NT2/D1 (cell line): Measurements from ENCODE around the gene DAPK2.

Experiments
- DNase-seq: peaks from one replicate; pipeline ENCODE4 v3.0.0-alpha.2; 2011; ENCODE audit warnings: low read depth, low spot score
- H3K27me3 ChIP-seq: 2 replicates; pipeline ENCODE4 v1.6.0; 2011; ENCODE audit warnings: mild to moderate bottlenecking; ENCODE audit not compliant: insufficient read length, insufficient read depth
- H3K36me3 ChIP-seq: 2 replicates; pipeline ENCODE4 v1.6.1; 2011; ENCODE audit warnings: mild to moderate bottlenecking, low read length, mixed read lengths; ENCODE audit not compliant: insufficient read depth, insufficient read length
- H3K4me1 ChIP-seq: 2 replicates; pipeline ENCODE4 v1.5.1; 2011; ENCODE audit not compliant: insufficient read depth, insufficient read length
- H3K4me3 ChIP-seq: 2 replicates; pipeline ENCODE4 v1.5.1; 2011; ENCODE audit warnings: low read depth; ENCODE audit not compliant: insufficient read length
- H3K9ac ChIP-seq: 2 replicates; pipeline ENCODE4 v1.6.0; 2011; ENCODE audit warnings: low read depth; ENCODE audit not compliant: insufficient read length
- H3K9me3 ChIP-seq: 2 replicates; pipeline ENCODE4 v1.5.1; 2011; ENCODE audit warnings: mild to moderate bottlenecking, low read length; ENCODE audit not compliant: insufficient read depth
- SUZ12 ChIP-seq: IDR thresholded peaks from 2 replicates; pipeline ENCODE4 v1.6.1; 2011; ENCODE audit not compliant: insufficient read length, insufficient read depth; ENCODE audit errors: extremely low read depth
- YY1 ChIP-seq: IDR thresholded peaks from 2 replicates; pipeline ENCODE4 v1.6.1; 2011; ENCODE audit not compliant: insufficient read length, insufficient read depth
- ZNF274 ChIP-seq: IDR thresholded peaks from 2 replicates; pipeline ENCODE4 v1.6.1; 2011; ENCODE audit warnings: mild to moderate bottlenecking, low read depth, low read length

The DAPK2 gene

GRCh38 chr15:64046421-64047153 is at the start of gene DAPK2:
Gene DAPK2 (minus strand): TSS chr15:64046485. CDS start chr15:64040261, 6,224 bp downstream.
- H3K9ac ChIP-seq: peak within 1 kb of the TSS; percentile 77
- H3K36me3 ChIP-seq: no peaks in the 10 kb centered on the region
- H3K27me3 ChIP-seq: peaks cover 37% of the 10 kb centered on the region
- DNase-seq: peak; percentile 36
- peaks cover 8% of the 10 kb centered on the region for H3K4me1 ChIP-seq
- H3K4me3 ChIP-seq: peak within 1 kb of the TSS; percentile 55
- TF ChIP-seq ZNF274 (no peak), SUZ12 (no peak), YY1 (no peak)
- no peaks in the 10 kb centered on the region for H3K9me3 ChIP-seq

GRCh38 chr15:64095431-64095794 is 49.1 kb upstream of the DAPK2 start:
- no peaks in the 10 kb centered on the region for H3K9me3 ChIP-seq
- H3K27me3 ChIP-seq: no peaks in the 10 kb centered on the region
- H3K4me1 ChIP-seq: no peaks in the 10 kb centered on the region
- H3K4me3 ChIP-seq: peak overlapping the region; percentile 95
- peaks cover 10% of the 10 kb centered on the region for H3K36me3 ChIP-seq
- no peak for DNase-seq
- peak overlapping the region; percentile 45 for H3K9ac ChIP-seq
- TF ChIP-seq YY1: no peak
- TF ChIP-seq SUZ12: no peak
- no peak for TF ChIP-seq ZNF274

- H3K27me3 ChIP-seq: no peaks in the 10 kb centered on the region
- no peaks in the 10 kb centered on the region for H3K9me3 ChIP-seq
- no peaks in the 10 kb centered on the region for H3K4me1 ChIP-seq
- peaks cover 16% of the 10 kb centered on the region for H3K36me3 ChIP-seq
- peak within 1 kb of the TSS; percentile 64 for H3K4me3 ChIP-seq
- peak; percentile 99 for DNase-seq
- peak within 1 kb of the TSS; percentile 88 for H3K9ac ChIP-seq
- peak; percentile 13 for TF ChIP-seq YY1
- TF ChIP-seq ZNF274: no peak
These were observed 47.5 kb upstream of the DAPK2 start, which contains the start of gene CIAO2A for GRCh38 chr15:64093627-64094417. Gene CIAO2A (minus strand): TSS chr15:64093838. CDS start chr15:64093768, 70 bp downstream.

GRCh38 chr15:64092864-64093626 is 46.8 kb upstream of the DAPK2 start:
- Histone ChIP-seq H3K9me3 (peaks cover 3% of the 10 kb centered on the region), H3K9ac (peak overlapping the region; percentile 88), H3K27me3 (no peaks in the 10 kb centered on the region), H3K36me3 (peaks cover 24% of the 10 kb centered on the region), H3K4me3 (peak overlapping the region; percentile 64), H3K4me1 (no peaks in the 10 kb centered on the region)
- DNase-seq: peak; percentile 38
- TF ChIP-seq SUZ12: no peak

- TF ChIP-seq YY1: no peak
- TF ChIP-seq ZNF274: no peak
- TF ChIP-seq SUZ12: no peak
- DNase-seq: no peak
- peak overlapping the region; percentile 64 for H3K4me3 ChIP-seq
- H3K9me3 ChIP-seq: peaks cover 6% of the 10 kb centered on the region
- H3K9ac ChIP-seq: peak overlapping the region; percentile 11
- H3K4me1 ChIP-seq: no peaks in the 10 kb centered on the region
- no peaks in the 10 kb centered on the region for H3K27me3 ChIP-seq
- H3K36me3 ChIP-seq: peaks cover 32% of the 10 kb centered on the region
These were observed 46.0 kb upstream of the DAPK2 start for GRCh38 chr15:64092075-64092820.

GRCh38 chr15:64090527-64090926 is 44.2 kb upstream of the DAPK2 start:
- Histone ChIP-seq H3K27me3 (no peaks in the 10 kb centered on the region), H3K9me3 (peaks cover 6% of the 10 kb centered on the region), H3K36me3 (peaks cover 33% of the 10 kb centered on the region), H3K4me1 (no peaks in the 10 kb centered on the region), H3K4me3 (no peak overlapping the region), H3K9ac (no peak overlapping the region)
- no peak for DNase-seq
- TF ChIP-seq ZNF274 (no peak), SUZ12 (no peak), YY1 (no peak)
